OCI-LY7 (cell line): ENCODE results near the gene GNL1. TPM values are rescaled to one million over a fixed set of nuclear protein-coding genes. Genes with fewer than 3 reads are reported as not detected.

Experiments used
- BruUV-seq: library from RNA; stranded (reverse); fragments of 400-500 nt; replicated peaks from 2 replicates; lab custom pipeline; 2021; lab: Mats Ljungman, UMichigan
- CTCF ChIA-PET: fragments of 300-600 bp; sonication (Branson Sonifier 250); formaldehyde crosslinking; loops from one replicate; lab custom pipeline; 2022; ENCODE audit warnings: antibody characterized with exemption; ENCODE audit not compliant: unreplicated experiment; lab: Charles Lee
- POLR2A ChIA-PET: fragments of 300-600 bp; sonication (Branson Sonifier 250); formaldehyde crosslinking; loops from one replicate; lab custom pipeline; 2022; ENCODE audit warnings: antibody characterized with exemption; lab: Charles Lee
- DNase-seq: peaks from one replicate; pipeline ENCODE4 v3.0.0-alpha.2; 2015; ENCODE audit warnings: low spot score
- H2AFZ ChIP-seq: fragments of 200-600 bp; sonication (generic), shearing (Covaris generic); 2 replicates; pipeline ENCODE4 v1.6.1; 2014; ENCODE audit warnings: mild to moderate bottlenecking, antibody characterized with exemption, low read length, moderate library complexity
- H3K27ac ChIP-seq: fragments of 200-600 bp; sonication (generic); 2 replicates; pipeline ENCODE4 v1.5.1; 2014; ENCODE audit warnings: mixed run types, low read depth, mild to moderate bottlenecking, moderate library complexity, low read length, inconsistent platforms; ENCODE audit not compliant: poor library complexity, severe bottlenecking
- H3K36me3 ChIP-seq: fragments of 200-600 bp; sonication (generic); 2 replicates; pipeline ENCODE4 v1.6.1; 2014; ENCODE audit warnings: mild to moderate bottlenecking, antibody characterized with exemption, low read length, moderate library complexity, mixed read lengths; ENCODE audit not compliant: insufficient read depth
- H3K4me1 ChIP-seq: fragments of 200-600 bp; sonication (generic); 2 replicates; pipeline ENCODE4 v1.5.1; 2014; ENCODE audit warnings: mild to moderate bottlenecking, low read length; ENCODE audit not compliant: insufficient read depth, poor library complexity, severe bottlenecking
- H3K4me2 ChIP-seq: fragments of 200-600 bp; sonication (generic); 2 replicates; pipeline ENCODE4 v1.6.1; 2014; ENCODE audit warnings: mild to moderate bottlenecking, low read length
- H3K4me3 ChIP-seq: fragments of 200-600 bp; sonication (generic); 2 replicates; pipeline ENCODE4 v1.5.1; 2014; ENCODE audit warnings: mild to moderate bottlenecking, low read depth, low read length; ENCODE audit not compliant: poor library complexity, severe bottlenecking
- H3K79me2 ChIP-seq: fragments of 200-600 bp; sonication (generic); 2 replicates; pipeline ENCODE4 v1.6.1; 2016; ENCODE audit warnings: low read depth, mild to moderate bottlenecking, low read length, moderate library complexity, mixed read lengths; ENCODE audit not compliant: insufficient read depth
- H3K9me2 ChIP-seq: fragments of 200-600 bp; sonication (generic); 2 replicates; pipeline ENCODE4 v1.6.1; 2016; ENCODE audit warnings: mild to moderate bottlenecking, low read length, mixed read lengths; ENCODE audit not compliant: insufficient read depth
- H3K9me3 ChIP-seq: fragments of 200-600 bp; sonication (generic); 2 replicates; pipeline ENCODE4 v1.6.1; 2014; ENCODE audit warnings: mild to moderate bottlenecking, mixed run types, low read length, mixed read lengths
- H4K20me1 ChIP-seq: fragments of 200-600 bp; sonication (generic); 2 replicates; pipeline ENCODE4 v1.6.1; 2014; ENCODE audit warnings: mild to moderate bottlenecking, antibody characterized with exemption, low read length, moderate library complexity, mixed read lengths; ENCODE audit not compliant: insufficient read depth
- EZH2phosphoT487 ChIP-seq: fragments of 200-600 bp; sonication (generic); IDR thresholded peaks from 2 replicates; pipeline ENCODE4 v1.6.1; 2018; ENCODE audit warnings: low read depth, borderline replicate concordance, mild to moderate bottlenecking, mixed run types, antibody characterized with exemption, low read length, moderate library complexity, mixed read lengths
- intact Hi-C: fragments of 100-400 bp; cut with micrococcal nuclease; formaldehyde crosslinking; loops from one replicate; pipeline ENCODE4 v1.10.0; 2022; ENCODE audit not compliant: unreplicated experiment
- total RNA-seq, 2 experiments: library from RNA; depleted of rRNA in 1 of 2; stranded (reverse); fragments of >200 nt in 1 of 2; shearing (Covaris generic) in 1 of 2; gene quantifications; 2 replicates each; pipeline ENCODE4 v1.2.3, GENCODE V29; 2014 to 2022
- TF ChIP-seq, protein P1 (sequence below): fragments of 200-600 bp; sonication (generic); conservative IDR thresholded peaks from 2 replicates; pipeline ENCODE4 v1.5.1; 2014; ENCODE audit warnings: mild to moderate bottlenecking, antibody characterized with exemption, low read length, moderate library complexity, mixed read lengths

Gene GNL1
- total RNA-seq, 2 experiments from 2014 or later, result 66.4 to 114 TPM

DNA sequence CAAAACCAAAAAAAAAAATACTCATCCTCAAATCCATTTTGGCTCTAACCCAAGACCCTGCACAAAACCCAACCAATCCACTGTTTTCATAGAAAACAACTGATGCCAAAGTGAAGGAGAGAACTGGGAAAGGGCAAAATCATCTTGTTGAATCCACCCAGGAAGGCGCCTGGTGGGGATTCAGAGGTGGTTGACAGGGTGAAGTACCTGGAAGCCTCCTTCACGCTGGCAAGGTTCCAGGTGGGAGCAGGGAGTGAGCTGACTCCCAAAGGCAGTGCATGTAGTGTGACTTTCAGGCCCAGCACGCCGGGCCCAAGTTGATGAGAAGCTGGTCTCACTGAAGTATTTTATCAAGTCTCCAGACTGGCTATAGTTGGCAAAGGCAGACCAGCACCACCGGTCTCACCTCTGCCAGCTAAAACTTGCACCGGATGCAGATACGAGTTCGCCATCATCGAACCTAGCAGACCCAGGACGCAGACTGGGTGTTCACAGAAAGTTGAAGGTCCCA lies 44.2 kb upstream of the GNL1 start:
- ChIA-PET POLR2A (interaction anchor here (6.3 kb wide), 1 partner anchor 13 kb away, joined by 38 read pairs; no protein-coding TSS in a partner anchor), CTCF (no interaction called here)
- intact Hi-C loops, result no loop called here
- Histone ChIP-seq H3K4me1 (no peaks in the 10 kb centered on the region), H3K79me2 (no peaks in the 10 kb centered on the region), H3K9me2 (no peaks in the 10 kb centered on the region), H3K9me3 (no peaks in the 10 kb centered on the region), H4K20me1 (no peaks in the 10 kb centered on the region), H2AFZ (no peak overlapping the region), H3K36me3 (peaks cover 81% of the 10 kb centered on the region), H3K4me2 (no peak overlapping the region), H3K4me3 (no peak overlapping the region), H3K27ac (no peak overlapping the region)
- DNase-seq, result no peak
- TSS peak; percentile 34 for BruUV-seq
- TF ChIP-seq, protein P1, sequence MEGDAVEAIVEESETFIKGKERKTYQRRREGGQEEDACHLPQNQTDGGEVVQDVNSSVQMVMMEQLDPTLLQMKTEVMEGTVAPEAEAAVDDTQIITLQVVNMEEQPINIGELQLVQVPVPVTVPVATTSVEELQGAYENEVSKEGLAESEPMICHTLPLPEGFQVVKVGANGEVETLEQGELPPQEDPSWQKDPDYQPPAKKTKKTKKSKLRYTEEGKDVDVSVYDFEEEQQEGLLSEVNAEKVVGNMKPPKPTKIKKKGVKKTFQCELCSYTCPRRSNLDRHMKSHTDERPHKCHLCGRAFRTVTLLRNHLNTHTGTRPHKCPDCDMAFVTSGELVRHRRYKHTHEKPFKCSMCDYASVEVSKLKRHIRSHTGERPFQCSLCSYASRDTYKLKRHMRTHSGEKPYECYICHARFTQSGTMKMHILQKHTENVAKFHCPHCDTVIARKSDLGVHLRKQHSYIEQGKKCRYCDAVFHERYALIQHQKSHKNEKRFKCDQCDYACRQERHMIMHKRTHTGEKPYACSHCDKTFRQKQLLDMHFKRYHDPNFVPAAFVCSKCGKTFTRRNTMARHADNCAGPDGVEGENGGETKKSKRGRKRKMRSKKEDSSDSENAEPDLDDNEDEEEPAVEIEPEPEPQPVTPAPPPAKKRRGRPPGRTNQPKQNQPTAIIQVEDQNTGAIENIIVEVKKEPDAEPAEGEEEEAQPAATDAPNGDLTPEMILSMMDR, result no peak
- TF ChIP-seq EZH2phosphoT487, result no peak

DNA sequence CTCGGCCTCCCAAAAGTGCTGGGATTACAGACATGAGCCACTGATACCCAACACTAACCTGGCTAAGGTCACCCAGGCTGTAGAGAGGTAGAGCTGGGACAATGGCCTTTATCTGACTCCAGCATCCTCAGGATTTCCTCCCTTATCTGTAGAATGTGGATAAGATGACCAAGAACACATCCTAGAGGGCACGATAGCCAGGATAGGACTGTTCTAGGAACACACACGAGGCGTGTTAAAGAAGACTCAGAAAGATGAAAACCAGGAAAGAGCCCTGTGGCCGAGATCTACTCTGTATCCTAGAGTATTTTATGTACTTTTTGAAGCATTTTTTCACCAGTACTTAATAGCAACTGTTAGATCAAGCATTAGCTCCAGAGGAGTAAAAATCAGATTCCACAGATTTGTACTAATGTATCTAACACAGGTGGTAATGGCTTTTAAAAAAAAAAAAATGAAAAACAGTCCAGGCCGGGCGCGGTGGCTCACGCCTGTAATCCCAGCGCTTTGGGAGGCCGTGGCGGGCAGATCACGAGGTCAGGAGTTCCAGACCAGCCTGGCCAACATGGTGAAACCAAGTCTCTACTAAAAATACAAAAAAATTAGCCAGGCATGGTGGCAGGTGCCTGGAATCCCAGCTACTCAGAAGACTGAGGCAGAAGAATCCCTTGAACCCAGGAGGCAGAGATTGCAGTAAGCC lies 43.5 kb upstream of the GNL1 start:
- Histone ChIP-seq H3K36me3 (peaks cover 81% of the 10 kb centered on the region), H3K27ac (no peak overlapping the region), H2AFZ (no peak overlapping the region), H3K9me2 (no peaks in the 10 kb centered on the region), H3K4me1 (no peaks in the 10 kb centered on the region), H3K9me3 (no peaks in the 10 kb centered on the region), H4K20me1 (no peaks in the 10 kb centered on the region), H3K79me2 (no peaks in the 10 kb centered on the region), H3K4me2 (no peak overlapping the region), H3K4me3 (no peak overlapping the region)
- ChIA-PET POLR2A (interaction anchor here (6.3 kb wide), 1 partner anchor 14 kb away, joined by 38 read pairs; no protein-coding TSS in a partner anchor), CTCF (no interaction called here)
- intact Hi-C loops, result no loop called here
- TF ChIP-seq, protein P1, result no peak
- TF ChIP-seq EZH2phosphoT487, result no peak
- DNase-seq, result no peak
- no TSS peak for BruUV-seq
